NCI-H2107 treated with DMSO at 0.1 percent for 48 hours (cell line): Measurements from ENCODE around the gene YIF1B.

Experiments
- DNase-seq: peaks from one replicate; lab custom pipeline; 2025; ENCODE audit not compliant: unreplicated experiment; lab: John Stamatoyannopoulos, UW

YIF1B gene

GRCh38 chr19:38335949-38336637 lies 20.3 kb upstream of the YIF1B start:
- peak; percentile 86 for DNase-seq

GRCh38 chr19:38333245-38333644 lies 17.5 kb upstream of the YIF1B start:
- DNase-seq: no peak

GRCh38 chr19:38331728-38332127 lies 16.0 kb upstream of the YIF1B start:
- no peak for DNase-seq

GRCh38 chr19:38329651-38330050 lies 13.9 kb upstream of the YIF1B start:
- DNase-seq: no peak

- no peak for DNase-seq
These were observed 10.8 kb upstream of the YIF1B start for GRCh38 chr19:38326591-38326990.

- DNase-seq: no peak
These were observed 8.7 kb upstream of the YIF1B start for GRCh38 chr19:38324431-38324830.

GRCh38 chr19:38323291-38323690 lies 7.5 kb upstream of the YIF1B start:
- no peak for DNase-seq

- DNase-seq: no peak
These were observed 6.0 kb upstream of the YIF1B start for GRCh38 chr19:38321646-38322196.

- DNase-seq: no peak
These were observed 5.2 kb upstream of the YIF1B start for GRCh38 chr19:38320969-38321339.

- no peak for DNase-seq
These were observed 3.9 kb upstream of the YIF1B start, which contains the start of gene KCNK6 for GRCh38 chr19:38319421-38320258. Gene KCNK6 (plus strand): TSS chr19:38319845. CDS start chr19:38319951, 106 bp downstream.

- DNase-seq: no peak
These were observed 2.9 kb upstream of the YIF1B start for GRCh38 chr19:38318660-38319059.

GRCh38 chr19:38317104-38317612 lies 1.4 kb upstream of the YIF1B start:
- DNase-seq: no peak

- no peak for DNase-seq
These were observed 825 bp upstream of the YIF1B start for GRCh38 chr19:38316477-38317067.

- no peak for DNase-seq
These were observed 4.8 kb downstream of the YIF1B start for GRCh38 chr19:38310986-38311385.

- DNase-seq: no peak
These were observed 5.5 kb downstream of the YIF1B start for GRCh38 chr19:38310279-38310670.

GRCh38 chr19:38309615-38310278 lies 6.0 kb downstream of the YIF1B start:
- no peak for DNase-seq

GRCh38 chr19:38308926-38309614 lies 6.7 kb downstream of the YIF1B start:
- no peak for DNase-seq

GRCh38 chr19:38308006-38308766 lies 7.6 kb downstream of the YIF1B start:
- no peak for DNase-seq

- no peak for DNase-seq
These were observed 8.2 kb downstream of the YIF1B start for GRCh38 chr19:38307597-38307996.

GRCh38 chr19:38307076-38307475 lies 8.7 kb downstream of the YIF1B start:
- no peak for DNase-seq
